H54 (cell line): ENCODE measurements around the gene BTBD10.

ENCODE experiments used
- DNase-seq: peaks from one replicate; pipeline ENCODE4 v3.0.0; 2011; ENCODE audit warnings: low spot score, mixed read lengths; ENCODE audit not compliant: insufficient read length
- FAIRE-seq: peaks from 3 replicates; lab custom pipeline; 2011; peaks lifted over from hg19 to GRCh38; lab: Jason Lieb, UNC
- POLR2A ChIP-seq: IDR thresholded peaks from 2 replicates; pipeline ENCODE4 v1.6.1; 2011; ENCODE audit warnings: low read depth, mild to moderate bottlenecking, low read length

Gene BTBD10

DNA sequence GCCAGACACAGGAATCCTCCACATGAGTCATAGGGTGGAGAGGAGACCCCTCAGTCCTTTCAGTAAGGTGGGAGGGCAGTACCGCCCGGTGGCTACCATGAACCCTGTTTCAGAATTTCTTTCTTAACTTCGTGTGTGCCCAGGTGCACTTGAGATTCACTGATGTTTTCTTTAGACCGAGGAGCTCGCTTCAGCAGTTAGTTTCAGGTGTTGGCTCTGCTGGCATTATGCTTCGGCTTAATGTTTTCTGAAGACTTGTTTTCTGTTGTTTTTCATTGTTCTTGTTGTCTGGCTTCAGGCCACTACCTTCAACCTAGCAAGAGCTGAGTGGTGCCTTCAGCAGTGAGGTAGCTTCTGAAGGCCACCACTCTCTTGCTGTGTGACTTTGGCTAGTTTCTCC is 114.0 kb downstream of the BTBD10 start:
- TF ChIP-seq POLR2A: no peak
- DNase-seq (no peak), FAIRE-seq (no peak)

DNA sequence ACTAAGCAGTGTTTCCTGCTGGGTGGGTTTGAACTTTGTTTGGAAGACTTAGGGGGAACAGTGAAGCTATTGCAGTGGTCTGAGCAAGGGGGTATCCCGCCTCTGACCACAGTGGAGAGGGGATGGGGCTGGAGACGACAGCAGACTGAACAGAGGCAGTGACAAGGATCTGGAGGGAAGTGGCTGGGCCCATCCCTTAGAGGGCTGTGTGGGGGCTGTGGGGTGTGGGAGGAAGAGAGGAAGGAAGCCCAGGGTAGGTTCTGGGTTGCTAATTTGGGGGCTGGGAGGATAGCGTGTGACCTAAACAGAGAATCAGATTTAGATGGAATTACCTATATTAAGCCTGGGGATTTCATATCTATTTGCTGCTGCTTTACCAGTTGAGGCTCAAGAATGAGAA is 114.7 kb downstream of the BTBD10 start:
- no peak for DNase-seq
- TF ChIP-seq POLR2A: no peak
- FAIRE-seq: no peak

DNA sequence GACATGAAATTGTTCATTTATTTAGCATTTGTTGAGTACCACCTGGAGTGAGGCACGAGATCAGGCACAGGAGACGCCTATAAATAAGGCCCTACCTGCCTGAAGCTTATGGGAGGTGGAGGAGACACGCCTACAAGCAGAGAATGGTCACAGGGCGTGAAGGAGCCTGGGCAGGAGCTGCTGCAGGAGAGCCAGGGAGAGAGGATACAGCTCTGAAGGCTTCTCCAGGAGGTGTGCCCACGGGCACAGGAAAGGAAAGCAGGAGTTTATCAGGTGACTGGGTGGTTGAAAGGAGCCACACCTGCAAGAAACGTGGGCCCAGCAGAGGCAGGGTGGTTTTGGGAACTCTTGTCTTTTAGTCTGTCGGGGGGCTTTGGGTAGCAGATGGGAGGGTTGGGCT is 115.1 kb downstream of the BTBD10 start:
- FAIRE-seq (no peak), DNase-seq (no peak)
- no peak for TF ChIP-seq POLR2A

DNA sequence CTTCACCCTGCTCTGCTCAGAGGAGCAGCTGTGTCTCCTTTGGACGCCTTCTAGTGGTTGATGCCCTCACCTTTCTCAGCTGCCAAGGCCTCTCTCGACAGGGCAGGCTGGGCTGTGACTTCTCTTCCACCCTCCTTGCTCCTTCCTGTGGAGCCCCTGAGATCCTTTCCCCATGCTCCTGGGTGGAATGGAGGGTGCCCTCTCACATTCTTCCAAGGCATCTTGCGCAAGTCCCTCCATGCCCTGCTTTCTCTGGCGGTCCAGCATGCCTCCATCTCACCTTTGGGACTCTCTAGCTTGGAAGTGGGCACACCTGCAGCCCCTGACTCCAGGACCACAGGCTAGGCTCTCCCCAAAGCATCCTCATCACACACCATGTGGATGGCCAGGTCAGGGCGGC is 116.6 kb downstream of the BTBD10 start:
- FAIRE-seq (no peak), DNase-seq (no peak)
- no peak for TF ChIP-seq POLR2A

DNA sequence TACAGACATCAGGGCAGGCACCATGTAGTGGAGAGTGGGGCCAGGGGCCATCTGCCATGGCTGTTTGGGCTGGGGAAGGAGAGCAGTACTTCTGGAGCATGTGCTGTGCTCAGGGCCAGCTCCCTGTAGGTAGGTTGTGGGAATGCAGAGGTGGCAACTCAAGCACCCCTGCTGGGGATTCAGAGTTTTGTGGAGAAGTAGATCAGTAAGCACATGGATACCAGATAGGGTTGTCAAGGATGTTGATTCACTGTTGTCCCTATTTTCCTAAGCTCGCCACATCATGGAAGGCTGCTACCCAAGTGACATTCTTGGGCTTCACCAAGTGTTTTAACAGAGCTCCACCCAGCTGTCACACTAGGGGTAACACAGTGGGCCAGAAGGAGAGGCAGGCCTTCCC is 118.2 kb downstream of the BTBD10 start:
- no peak for TF ChIP-seq POLR2A
- FAIRE-seq (no peak), DNase-seq (no peak)

DNA sequence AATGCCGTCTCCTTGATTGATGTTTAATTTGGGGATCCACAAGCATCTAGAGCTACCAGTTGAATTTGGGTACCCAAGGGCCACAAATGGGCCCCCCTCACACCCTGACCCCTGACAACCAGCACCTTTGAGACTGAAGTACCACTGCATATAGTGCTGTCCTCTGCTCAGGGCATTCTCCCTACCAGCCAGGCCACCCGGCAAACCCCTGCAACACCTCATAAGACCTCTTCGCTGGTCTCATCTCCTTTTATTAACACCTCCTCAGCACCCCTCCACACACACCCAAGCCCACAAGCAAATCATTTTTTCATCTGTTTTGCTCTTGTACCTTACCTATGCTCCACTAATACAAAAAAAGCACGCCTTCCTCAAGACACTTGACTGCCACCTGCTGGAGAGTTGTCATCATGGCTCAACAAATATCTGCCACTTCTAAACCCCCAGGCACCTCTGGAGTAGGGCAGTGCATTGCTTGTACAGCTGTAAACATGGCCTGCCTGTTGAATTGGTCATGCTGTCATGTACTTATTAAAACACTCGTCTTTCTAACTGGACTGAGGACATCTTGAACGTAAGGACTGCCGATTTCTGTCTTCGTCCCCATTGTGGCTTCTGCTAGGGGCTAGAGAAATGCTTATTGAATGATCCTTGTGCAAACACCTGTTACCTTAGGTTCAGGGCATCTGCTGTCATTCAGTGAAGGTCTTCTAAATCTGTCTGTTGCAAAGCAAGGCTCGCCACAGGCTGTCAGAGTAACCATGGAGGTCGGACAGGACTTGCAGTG is 118.9 kb downstream of the BTBD10 start:
- peak; percentile 48 for DNase-seq
- FAIRE-seq: no peak

DNA sequence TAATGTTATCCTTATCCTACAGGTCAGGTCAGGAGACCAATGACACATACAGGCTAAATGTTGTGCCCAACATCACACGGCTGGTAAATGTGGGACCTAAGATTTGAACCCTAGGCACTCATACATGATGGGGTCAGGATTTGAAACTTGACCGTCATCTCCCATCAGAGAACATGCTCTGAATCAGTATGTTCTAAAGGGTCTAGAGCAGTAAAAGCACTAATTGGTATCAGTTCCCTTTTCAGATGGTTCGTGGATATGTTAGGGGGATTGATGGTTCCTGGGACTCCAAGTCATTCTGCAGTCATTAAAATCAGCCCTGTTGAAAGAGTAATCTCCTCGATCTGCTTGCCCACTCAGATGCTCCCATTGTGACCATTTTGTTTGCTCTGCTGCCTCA is 120.0 kb downstream of the BTBD10 start:
- no peak for DNase-seq
- no peak for TF ChIP-seq POLR2A

More for the DNA sequence above, 118.9 kb downstream of the BTBD10 start:
- TF ChIP-seq POLR2A: no peak

DNA sequence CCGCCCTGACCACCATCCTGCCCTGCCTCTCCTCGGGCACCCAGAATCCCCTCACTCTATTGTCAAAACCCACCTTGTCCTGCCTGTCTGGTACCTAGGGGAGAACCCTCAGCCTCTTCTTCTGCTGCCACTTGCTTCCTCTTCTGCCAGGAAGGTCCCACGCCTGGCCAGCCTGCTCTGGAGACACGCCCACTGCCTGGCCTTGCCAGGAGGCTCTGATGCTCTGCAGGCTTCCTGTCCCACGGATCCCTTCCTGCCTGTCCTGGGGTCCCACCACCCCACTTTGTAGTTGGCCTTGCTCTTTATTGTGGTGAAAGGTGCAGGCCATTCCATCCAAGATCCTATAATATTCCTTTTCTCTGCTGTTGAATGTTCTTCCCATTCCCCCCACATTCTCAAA is 122.0 kb downstream of the BTBD10 start:
- no peak for TF ChIP-seq POLR2A
- FAIRE-seq: no peak
- DNase-seq: no peak

More for the DNA sequence above, 120.0 kb downstream of the BTBD10 start:
- FAIRE-seq: no peak

DNA sequence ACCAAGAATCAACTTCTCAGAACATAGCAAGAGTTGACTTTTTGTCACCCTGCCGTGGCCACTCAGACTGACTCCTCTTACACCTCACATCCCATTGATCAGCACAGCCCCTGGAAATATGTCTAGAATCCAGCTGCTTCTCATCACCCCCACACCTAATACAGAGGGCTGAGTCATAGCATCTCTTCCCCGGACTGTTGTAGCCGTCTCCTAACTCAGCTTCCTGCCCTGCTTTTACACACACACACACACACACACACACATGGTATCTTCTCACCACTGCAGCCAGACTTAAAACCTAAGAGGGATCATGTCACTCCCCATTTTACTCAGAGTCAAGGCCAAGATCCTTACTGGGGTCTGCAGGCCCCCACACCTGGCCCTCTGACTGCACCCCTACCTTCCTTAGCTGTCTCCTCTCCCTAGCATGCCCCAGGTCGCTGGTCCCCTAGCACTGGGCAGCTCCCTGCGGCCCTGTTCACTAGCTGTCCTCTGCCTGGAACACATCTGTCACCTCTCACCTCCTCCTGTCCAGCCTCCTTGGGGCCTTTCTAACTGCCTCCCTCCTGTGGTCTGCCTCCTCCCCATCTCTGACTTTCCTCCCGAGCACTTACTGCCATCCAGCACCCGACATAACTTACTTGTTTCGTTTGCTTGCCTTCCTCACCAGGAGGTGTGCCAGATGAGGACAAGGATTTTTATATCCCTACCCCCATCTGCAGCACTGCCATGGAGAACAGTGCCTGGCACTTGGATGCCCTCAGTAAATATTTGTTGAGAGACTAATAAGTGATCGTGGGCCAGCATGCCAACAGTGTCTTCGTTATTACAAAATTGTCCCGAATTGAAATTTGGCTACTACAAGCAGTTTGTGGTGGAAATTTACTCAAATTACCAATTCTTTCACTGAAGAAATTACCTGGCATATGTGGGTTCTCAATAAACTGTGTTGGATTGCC is 123.5 kb downstream of the BTBD10 start:
- DNase-seq (peak; percentile 78), FAIRE-seq (no peak)
- no peak for TF ChIP-seq POLR2A

DNA sequence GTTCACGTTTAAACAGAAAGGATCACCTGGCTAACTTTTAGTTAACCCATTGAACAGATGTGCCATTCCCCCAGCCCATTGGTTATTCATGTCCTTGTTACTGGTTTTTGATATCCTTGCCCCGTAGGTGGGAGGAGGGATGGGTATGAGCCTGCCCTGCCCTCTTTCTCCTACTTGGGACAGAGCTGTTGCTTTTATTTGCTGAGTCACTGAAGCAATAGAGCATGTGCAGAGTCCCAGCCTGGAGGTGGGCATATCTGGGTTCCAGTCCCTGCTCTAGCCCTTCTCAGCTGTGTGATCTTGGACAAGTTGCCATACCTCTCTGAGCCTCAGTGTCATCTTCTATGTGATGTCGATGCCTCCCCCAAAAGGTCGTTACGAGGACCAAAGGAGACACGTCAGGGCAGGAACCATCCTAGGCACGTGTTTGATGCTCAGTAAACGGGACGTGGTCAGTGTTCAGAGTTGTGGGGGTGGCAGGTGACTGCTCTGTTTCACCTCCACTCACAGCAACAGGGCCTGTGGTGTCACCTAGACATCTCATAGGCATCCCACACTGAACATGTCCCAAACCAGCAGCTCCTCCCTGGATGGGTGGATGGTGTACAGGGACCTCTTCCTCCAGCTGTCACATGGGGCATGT is 124.5 kb downstream of the BTBD10 start:
- peak; percentile 52 for DNase-seq
- peak; percentile 50 for FAIRE-seq

DNA sequence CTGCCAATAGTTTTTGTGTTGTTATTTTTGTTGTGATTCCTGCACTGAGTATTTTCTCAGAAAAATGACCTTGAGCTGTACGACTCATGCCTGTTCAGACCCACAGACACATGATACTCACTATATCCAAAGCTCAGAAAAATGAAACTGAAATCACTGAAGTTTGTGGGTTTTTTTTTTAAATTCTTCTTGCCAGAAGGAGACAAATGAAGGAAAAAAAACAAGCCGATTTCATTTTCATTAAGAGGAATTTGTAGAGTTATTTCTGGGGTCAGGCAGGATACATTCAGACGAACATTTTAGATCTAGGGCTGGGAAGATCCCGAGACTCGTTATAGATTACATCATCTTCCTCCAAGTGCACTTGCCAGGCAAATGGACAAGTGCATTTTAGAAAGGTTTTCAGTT is 125.0 kb downstream of the BTBD10 start:
- TF ChIP-seq POLR2A: no peak
- no peak for FAIRE-seq
- no peak for DNase-seq

More for the DNA sequence above, 124.5 kb downstream of the BTBD10 start:
- TF ChIP-seq POLR2A: 0 out of 2 replicates have a peak, but pooled peaks have one; percentile 5
